Vagina (tissue), 2 donors: ENCODE data around the gene ADAMTS17.

Experiments used
- CTCF ChIP-seq, 3 experiments: fragments of 450-650 bp in 2 of 3; fragments of 200-600 bp in 1 of 3; sonication (generic) in 1 of 3; IDR thresholded peaks; one replicate each; pipeline ENCODE4 v1.5.1; 2017 to 2019; ENCODE audit warnings: antibody characterized with exemption in 3 of 3, mild to moderate bottlenecking in 2 of 3, moderate library complexity in 2 of 3
- POLR2AphosphoS5 ChIP-seq, 2 donors: sonication (generic); formaldehyde crosslinking; IDR thresholded peaks; one replicate each; pipeline ENCODE4 v1.9.0; 2017; ENCODE audit warnings: antibody characterized with exemption in 2 of 2, mild to moderate bottlenecking in 2 of 2, low read depth in 1 of 2; ENCODE audit not compliant: insufficient read depth in 1 of 2

GRCh38 chr15:100297812-100298211 is 44.0 kb downstream of the ADAMTS17 start:
- TF ChIP-seq POLR2AphosphoS5 (IDR thresholded peaks at IDR 0.05; ENCODE audit: insufficient read depth in 1 of 2, low read depth in 1 of 2) (no peak), CTCF (IDR thresholded peaks at IDR 0.05) (no peak)
